GM18499 (cell line): Measurements from ENCODE around the gene C16orf96.

ENCODE experiments used
- ATAC-seq: cut with Tn5 transposase; IDR thresholded peaks from one replicate; pipeline ENCODE4 v1.9.1; 2021; ENCODE audit warnings: moderate number of reproducible peaks; ENCODE audit not compliant: insufficient read depth, unreplicated experiment

The C16orf96 gene

DNA sequence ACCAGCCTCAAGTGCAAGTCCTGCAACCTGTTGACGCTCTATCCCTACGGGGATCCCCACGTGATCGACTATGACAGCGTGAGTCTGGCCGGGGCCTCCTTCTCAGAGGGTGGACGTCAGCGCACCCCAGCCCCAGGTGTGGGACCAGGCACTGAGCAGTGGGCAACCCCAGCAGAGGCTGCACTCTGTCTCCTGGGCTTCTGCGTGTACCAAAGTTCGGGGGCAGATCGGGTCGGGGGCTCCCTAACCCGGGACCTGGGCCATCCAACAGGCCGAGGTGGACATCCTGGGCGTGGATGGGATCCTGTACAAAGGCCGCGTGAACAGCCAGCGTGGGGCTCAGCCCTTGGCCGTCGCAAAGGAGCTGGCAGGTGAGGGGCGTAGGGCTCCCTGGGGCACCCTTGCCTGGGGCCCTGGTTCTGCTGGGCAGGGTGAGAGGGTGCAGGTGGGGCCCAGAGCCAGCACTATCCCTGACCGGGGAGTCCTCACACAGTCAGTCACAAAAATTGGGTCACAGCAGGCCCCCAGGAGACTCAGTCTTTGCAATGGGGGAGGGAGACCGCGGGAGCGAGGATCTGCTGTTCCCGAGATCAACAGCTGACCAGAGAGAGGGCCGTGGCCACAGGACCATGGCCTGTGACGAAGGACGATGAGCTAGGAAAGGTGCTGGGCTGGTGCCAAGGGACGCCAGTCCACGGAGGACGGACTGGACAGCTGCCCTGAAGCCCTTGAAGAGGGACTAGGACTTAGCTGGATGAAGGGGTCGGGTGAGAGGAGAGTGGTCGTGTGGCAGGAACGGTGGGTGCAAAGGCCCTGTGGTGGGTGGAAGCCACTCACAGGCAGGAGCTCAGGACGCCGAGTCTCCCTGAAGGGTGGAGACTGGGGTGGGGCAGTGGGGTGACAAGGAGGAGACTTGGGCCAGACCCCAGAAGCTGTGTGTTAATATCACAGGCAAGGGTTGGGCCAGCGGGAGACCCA lies 38.6 kb downstream of the C16orf96 start:
- ATAC-seq, result no peak

DNA sequence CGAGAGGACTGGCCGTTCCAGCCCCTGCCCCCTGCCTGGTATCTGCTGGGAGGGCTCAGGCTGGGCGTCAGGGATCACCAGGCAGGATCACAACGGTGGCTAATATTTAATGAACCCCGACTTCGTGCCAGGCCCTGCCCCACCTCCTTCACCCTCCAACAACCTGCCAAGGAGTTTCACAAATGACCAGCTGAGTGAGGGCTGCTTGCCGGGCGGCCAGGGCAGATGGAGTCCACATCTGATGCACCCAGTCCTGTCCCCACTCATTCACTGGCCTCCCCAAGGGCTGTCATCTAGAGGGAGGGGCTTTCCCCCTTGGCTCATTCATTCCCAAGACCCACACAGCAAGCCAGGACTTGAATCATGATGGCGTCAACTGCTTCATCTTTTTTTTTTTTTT lies 41.0 kb downstream of the C16orf96 start:
- no peak for ATAC-seq

DNA sequence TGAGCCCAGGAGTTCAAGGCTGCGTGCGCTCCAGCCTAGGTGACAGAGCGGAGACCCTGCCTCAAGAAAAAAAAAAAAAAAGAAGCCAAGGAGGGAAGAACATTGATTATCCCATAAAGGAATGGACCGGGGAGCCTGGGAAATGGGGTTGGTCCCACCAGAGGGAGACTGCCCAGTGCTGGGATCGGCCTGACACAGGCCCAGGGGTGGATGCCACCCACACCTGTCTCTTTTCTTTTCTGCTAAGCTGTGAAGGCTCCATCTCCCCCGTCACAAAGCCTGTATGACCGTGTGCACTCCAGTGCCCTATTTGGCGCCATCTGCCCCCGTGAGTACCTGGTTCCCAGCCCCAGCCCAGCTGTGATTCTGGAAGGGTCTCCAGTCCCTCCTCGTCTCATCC lies 42.9 kb downstream of the C16orf96 start:
- ATAC-seq, result no peak

DNA sequence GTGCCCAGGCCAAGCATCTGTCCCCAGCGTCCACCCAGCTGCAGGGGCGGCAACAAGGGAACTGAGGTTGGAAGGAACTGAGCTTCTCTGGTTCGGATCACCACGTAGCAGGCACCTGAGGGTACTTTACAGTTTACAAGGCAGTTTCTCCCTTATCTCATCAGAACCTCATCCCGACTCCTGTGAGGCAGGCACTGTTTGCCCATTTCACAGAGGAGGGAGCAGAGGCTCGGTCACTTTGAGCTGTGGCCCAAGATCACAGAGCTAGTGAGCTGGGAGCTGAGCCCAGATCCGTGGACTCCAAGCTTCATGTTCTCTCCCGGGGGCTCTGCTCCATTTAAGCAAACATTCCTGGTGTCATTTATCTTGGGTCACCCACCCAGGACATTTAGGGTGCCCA lies 43.4 kb downstream of the C16orf96 start:
- no peak for ATAC-seq

DNA sequence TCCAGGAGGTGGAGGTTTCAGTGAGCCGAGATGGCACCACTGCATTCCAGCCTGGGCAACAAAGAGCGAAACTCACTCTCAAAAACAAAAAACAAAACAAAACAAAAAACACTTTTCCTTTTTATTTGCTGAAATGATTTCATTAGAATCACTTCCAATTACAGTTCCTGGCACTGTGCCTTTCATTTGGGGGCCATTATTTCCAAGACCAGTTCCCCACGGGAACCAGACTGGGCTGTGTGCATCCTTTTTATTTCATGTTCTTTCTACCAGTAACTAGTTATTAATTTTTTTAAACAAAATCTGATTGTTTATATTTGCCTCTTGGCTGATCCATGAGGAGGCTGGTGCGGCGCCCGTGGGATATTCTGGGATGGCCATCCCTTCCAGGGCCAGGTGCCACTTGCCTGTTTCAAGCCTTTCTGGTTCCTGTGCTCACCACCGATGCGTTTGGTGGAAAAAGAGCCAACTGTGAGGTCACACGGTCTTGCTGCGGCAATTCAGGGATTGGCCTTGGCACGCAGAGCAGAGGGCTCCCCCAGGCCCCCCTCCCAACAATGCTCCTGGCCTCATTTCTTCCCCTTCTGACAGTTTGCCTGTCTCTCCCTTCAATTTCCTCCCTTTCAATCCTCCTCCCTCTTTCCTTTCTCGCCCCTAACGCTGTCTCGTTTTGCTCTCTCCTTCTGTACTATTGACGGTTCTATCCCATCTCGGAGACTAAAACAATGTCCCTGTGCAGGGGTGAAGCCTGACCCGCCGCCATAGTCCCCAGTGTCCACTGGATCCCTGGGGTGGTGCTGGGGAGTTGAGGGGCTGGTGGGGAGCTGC lies 45.1 kb downstream of the C16orf96 start:
- ATAC-seq, result no peak

DNA sequence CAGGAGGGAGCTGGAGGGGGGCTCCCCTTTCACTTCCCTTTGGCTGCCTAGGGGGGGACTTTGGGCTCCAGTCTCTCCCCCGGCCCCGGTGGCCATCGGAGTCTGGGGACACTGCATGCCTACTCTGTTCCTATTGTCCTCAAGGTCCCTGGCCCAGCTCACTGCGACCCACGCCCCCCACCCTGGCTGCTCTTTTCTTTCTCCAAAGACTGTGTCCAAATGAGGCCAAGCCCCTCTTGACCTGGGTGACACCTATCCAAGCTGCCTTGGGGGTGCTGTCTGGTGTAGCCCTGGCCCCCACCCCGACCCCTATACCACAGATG lies 45.7 kb downstream of the C16orf96 start:
- no peak for ATAC-seq

DNA sequence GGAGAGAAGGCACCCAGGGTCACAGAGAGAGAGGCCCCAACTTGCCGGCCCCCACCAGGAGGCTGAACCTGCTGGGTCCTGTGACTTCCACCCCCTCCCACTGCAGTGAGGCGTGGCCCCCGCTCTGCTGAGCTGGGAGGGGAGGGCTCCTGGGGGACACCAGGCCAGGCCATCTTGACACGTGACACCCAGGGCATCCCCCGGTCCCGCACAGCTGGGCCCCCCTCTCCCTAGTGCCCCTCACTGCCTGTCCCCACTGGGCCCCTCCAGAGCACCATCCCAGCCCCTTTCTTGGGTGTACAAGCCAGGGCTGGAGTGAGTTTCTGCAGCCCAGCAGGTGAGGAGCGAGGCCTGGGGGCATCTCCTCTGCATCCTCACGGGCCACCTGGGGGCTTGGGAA lies 46.2 kb downstream of the C16orf96 start:
- no peak for ATAC-seq

DNA sequence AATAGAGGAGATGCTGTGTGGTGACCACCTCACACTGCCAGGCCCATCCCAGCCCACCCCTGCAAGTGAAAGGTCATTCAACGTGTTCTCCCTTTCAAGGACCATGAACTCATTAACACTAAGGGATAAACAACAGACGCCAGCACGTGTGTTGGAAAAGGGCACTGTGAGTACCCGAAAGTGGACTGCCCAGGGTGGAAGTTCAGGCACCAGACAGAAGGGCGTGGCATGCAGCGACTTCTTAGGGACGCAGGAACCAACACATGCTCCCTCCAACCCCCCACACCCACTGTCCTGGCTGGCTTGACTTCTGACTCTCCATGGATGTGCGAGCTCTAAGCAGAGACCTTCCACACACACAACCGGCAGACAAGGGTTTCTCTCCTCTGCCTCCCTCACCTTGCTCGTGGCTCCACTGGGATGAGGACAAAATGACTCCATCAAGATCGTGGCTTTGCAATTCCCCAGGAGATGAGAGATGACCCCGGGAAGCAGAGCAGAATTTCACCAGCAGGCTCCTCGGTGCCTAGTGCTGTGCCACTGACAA lies 47.6 kb downstream of the C16orf96 start:
- no peak for ATAC-seq

DNA sequence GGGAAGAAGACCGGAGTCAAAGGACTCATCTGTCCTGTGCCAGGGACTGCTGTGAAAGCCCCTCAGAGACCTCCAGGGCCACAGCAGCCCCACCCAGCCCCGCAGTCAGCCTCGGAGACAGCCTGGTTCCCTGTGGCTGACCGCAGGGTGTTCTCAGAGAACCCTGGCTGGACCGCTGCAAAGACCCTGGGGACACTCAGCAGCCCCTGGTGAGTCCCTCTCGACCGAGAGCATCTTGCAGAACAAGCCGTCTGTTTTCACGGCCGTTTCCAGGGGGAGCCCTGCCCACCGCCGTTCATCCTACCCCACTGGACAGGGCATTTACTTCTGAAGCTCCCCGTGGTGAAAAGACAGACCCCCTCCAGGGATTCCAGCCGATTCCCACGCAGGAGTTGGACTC lies 48.3 kb downstream of the C16orf96 start:
- ATAC-seq, result no peak

DNA sequence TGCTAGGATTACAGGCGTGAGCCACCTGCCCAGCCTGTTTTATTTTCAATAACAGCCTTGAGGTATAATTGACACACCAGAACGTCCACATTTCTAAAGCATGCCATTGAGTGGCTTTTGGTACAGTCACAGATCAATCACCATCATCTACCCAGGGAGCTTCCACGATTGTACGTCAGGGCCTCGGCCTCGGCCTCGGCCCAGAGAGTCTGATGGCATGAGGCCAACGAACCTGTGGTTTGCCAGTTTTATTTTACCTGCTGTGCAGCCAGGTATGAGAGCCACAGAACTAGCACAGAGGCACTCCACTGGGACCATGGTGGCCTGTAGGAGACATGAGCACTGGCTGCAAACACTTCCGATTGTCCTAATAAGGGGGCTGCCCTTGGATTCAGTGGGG lies 50.2 kb downstream of the C16orf96 start:
- no peak for ATAC-seq

DNA sequence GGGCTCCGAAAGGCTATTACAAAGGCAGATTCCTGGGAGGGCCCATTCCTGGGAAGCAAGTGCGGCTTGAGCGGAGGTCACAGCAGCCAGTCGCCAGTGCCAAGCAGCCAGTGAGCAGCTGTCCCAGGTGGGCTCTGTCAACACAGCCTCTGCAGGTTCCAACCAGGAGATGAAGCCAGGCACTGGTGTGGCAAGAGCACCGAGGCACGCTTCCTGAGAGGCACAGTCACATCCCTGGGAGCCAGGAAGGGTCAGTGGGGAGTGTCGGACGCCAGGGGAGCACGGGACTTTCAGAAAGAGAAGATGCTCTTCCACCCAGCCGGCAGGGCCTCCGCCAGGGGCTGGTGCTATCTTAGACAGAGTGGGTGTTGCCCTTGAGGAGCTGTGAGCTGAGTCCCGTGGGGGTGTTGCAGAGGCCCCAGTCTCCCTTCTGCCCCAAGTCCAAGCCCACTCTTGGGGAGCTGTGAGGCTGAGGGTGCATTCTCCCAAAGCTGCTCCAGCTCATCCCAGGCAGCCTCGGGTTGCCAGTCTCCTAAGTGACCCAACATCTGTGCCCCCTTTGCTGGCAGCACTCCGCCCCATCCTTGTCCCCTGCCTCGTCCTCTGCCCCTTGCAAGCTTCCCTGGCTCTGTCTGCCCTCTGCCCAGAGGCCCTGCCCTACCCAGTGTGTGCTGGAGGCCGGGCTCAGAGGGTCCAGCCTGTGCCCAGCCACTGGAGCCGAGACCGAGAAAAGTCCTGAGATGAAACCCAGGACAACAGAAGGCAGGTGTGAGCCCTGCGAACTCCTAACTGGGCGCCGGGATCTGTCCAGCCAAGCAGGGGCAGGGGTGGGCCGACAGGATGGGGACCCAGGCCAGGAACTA lies 51.9 kb downstream of the C16orf96 start:
- ATAC-seq, result no peak

DNA sequence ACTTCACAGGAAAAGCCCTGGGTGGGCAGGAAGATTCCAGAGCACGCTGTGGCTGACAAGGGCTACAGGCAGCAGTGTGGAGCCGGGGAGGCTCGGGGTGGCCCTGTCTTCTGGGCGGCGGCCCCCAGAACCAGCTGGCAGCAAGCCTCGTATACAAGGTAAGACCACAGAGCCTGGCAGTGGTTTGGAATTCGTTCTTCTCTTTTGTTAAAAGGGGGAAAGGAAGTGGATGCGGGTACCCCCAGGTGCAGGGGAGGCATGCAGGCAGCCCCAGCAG lies 52.5 kb downstream of the C16orf96 start:
- no peak for ATAC-seq

DNA sequence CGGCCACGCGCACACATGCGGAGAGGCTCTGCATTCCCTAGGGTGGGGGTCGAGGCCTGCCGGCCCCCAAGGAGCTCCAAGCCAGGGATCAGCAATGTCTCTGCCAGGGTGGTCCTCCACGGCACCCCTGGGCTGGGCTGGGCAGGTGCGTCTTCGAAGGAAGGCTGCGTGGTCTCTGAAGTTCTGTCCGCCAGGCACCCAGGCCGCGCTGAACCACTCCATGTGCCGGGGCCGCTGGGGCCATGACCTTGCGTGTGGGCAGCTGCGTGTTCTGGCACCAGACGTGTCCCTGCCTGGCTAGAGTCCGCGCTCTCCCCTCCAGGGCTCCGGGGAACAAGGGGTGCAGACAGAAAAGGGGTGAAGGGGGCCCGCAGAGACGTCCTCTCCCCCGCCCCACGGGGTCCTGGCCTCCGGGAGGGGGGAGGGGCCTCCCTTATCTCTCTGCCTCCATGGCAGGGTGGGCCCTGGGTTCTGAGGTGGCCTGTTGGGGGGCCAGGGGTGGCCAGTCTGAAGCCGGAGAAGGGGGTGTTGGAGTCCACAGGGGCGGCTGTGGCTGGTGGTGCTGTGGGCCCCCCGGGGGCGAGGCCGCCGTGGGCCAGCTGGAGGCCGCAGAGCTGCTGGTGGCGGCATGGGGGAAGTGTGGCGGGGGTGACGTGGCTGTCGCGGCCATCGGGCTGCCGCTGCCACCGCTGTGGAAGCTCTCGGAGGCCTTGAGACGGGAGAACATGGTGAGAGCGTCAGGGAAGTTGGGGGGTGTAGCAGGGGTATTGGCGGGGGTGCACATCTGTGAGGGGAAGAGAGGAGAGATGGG lies 53.3 kb downstream of the C16orf96 start:
- no peak for ATAC-seq

DNA sequence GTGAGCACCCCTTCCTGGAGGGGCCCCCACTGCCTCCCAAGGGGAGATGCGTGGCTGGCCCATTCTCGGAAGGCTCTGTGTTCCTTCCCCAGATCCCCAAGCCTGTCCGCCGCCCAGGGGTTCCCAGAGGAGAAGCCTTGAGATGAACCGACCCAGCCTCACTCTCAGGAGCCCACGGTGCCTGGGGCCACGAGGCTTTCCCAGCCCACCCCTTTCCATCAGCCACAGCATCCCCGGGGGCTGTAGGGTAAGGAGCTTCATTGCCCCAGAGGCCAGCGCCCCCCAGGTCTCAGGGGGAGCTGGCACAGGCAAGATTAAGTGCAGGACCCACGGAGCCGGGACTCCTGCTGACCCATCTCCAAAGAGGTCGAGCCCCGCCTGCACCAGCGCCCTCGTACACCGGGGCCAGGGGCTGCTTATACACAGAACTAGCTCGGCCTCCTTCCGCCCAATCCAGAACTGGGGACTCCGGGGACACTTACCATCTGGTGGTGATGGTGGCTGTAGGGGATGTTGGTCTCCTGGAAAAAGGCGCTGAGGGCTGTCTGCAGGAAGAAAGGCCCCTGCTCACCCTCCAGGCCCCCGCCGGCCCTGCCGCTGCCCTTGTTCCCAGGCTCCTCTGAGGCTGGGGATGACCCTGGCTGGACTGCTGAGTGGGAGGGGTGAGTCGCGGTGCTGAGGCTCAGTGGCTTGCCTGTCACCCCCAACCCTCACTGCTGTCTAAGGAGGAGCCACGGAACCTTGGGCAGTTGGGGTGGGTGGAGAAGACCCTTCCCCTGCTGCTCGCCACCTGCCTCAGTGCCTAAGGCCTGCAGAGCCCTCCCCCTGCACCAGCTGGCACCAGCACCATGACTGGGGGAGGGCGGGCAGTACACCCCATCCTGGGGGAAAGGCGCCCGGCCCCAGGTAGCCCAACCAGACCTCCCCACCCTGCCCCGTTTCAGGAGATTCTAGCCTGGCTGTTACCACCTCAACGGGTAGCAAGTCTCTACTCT lies 54.2 kb downstream of the C16orf96 start:
- no peak for ATAC-seq

DNA sequence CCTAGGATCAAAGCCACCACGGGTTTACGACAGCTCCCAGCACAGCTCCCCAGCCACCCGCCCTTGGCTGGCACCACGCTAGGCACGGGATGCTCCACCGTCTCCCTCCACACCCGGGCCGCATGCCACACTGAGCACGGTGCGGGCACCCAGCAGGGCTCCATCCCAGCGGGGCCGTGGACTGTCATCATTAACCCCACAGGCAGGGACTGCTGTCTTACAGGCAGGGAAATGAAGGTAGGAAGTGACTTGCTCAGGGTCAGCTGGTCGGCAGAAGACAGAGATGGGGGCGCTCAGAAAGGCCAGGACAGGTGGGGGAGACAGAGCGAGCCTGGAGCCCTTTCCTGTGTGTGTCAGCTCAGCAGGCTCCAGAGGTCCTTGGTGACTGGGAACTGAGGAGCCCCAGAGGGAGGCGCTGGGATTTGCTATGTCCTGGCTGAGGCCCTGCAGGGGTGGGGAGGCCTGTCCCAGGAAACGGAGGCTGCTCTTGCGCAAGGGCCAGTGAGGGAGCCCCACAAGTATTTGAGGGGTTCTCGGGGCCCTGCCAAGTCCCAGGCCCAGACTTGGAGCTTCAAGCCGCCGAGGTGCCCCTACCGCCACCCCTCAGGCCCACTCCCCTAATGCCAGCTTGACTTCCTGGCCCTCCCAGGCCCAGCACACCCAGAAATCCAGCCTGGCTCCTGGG lies 55.3 kb downstream of the C16orf96 start:
- ATAC-seq, result no peak

DNA sequence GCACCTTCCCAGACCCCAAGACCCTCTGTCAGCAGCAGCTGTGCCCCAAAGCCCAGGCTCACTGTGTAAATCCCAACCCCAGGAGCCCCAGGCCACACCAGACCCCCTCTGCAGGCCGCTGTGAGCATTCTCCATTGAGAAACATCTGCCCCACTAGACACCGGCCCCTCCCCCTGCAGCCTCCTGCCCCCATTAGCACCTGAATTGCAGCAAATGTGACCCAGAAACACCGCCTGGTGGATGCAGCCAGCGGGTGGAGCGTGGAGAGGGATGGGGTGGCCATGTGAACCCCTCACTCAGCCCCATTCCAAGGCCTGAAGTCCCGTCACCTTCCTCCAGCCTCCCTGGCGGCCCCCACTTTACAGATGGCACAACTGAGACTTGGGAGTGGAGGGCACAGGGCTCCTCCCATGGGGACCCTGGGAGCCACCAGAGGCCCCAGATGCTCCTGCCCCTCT lies 56.4 kb downstream of the C16orf96 start:
- no peak for ATAC-seq

DNA sequence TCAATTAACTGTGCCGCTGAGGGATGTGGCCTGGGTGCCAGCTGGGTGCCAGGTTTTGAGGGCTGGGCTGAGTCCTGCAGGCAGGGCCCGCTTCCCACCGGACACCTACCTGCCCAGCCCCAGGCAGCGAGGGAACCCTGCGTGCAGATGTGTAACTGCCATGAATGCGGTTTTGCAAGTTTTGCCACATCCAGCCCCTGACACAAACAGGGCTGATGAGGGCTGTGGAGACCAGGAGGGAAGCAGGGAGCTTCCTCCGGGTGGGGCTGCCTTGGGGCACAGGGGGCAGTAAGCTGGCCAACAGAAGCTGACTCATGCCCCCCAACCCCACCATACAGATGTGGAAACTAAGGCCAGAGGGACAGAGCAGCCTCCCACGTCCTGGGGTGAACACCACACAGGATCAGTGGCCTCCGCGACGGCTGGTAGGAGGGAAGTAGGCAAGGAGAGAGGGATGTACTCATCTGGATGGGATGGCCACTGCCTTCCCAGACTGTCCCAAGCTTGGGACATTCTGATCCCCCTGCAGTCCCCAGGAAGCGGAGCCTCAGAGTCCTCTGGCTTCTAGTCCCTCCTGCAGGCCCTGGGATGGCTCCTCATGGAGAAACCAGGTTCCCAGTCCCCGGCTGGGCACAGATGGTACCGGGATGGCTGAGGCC lies 57.0 kb downstream of the C16orf96 start:
- ATAC-seq, result no peak
